HS-27A (cell line): ENCODE data around the gene CCDC102A.

Experiments used
- DNase-seq: peaks from one replicate; pipeline ENCODE4 v3.0.0-alpha.2; 2012; ENCODE audit warnings: low read depth, missing footprints

CCDC102A gene

DNA sequence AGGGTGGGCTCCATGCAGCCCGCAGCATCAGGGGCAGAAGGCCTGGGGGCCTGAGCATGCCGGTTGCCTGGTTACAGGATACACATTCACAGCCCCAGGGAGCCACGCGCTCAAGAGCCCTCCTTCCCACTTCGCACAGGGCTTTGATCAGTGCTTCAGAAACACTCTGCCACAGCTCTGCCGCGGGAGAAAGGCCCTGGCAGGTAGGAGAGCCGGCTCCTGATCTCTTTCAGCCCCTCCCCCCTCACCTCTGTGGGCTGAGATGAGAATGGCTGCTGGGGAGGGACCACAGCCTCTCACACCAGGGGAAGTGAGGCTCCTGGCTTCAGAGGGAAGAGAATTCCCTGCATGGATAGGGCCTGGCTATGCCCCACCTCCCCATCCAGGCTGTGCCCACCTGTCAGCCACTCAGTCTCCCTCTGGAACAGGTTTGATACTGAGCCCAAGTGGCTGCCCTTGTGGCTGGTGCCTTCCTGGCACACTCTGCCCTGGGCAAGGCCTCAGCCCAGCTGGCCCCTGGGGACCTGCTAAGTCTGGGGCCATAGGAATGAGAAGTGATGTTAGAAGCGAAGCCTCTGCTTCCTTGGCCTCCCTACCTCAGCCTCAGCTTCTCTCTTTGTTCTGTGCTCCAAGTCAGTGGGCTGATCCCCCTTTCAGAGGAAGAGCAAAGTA lies 58.7 kb downstream of the CCDC102A start:
- DNase-seq, result no peak

DNA sequence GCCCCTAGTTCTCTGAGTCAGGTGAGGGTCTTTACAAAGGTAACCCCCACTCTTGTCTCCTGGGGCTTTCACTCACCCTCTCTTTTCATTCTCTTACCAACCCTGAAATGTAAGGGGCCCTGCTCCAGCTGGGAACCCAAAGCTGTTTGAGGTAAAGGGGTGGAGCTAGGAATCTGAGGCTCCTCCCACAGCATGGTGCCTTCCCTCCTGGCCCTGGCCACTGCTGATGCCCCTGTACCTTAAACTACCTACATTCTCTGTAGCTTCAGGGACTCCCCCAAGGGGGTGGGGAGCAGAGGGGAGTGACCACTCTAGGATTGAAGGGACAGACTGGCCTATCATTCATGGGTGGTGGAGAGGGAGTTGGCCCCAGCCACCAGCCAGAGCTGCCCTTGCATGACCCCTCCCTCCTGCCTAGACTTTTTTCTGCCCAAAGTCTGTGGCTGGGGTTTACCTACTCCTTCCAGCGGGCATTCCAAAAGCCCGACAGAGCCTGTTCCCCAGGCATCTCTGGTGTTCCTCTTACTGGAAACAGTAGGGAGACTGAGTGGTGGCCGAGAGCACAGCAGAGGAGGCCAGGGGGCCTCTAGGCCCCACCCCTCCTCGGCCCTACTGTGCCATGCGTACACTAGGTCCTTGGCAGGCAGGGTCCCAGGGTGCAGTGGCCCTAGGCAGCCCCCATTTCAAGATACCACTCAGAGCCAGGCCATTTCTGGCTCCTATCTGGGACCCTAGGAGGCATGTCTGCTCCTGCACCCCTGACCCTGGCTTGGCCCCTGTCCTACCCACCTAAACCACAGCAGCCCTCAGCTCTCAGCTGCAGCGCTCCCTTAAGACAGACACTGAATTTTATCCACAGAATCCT lies 59.6 kb downstream of the CCDC102A start:
- no peak for DNase-seq

GRCh38 chr16:57475711-57476339 lies 60.5 kb downstream of the CCDC102A start:
- no peak for DNase-seq

GRCh38 chr16:57474671-57475661 lies 61.4 kb downstream of the CCDC102A start:
- no peak for DNase-seq

DNA sequence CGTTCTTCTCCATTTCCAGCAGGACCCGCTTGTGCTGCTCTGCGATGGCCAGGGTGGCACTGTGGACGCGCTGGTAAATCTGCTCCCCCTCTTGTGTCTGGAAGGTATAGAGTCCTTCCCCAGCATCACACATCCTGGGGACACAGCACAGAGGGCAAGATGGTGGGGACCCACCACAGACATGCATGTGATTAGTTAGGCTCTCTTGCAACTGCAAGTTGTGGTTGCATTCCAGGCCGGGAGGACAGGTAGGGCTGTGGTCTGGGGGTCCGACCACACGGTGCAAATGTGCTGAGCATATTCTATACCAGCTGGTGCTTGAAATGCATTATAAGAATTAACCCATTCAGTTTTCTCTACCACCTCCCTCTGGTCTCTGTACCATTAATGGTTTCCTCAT lies 62.5 kb downstream of the CCDC102A start:
- no peak for DNase-seq

DNA sequence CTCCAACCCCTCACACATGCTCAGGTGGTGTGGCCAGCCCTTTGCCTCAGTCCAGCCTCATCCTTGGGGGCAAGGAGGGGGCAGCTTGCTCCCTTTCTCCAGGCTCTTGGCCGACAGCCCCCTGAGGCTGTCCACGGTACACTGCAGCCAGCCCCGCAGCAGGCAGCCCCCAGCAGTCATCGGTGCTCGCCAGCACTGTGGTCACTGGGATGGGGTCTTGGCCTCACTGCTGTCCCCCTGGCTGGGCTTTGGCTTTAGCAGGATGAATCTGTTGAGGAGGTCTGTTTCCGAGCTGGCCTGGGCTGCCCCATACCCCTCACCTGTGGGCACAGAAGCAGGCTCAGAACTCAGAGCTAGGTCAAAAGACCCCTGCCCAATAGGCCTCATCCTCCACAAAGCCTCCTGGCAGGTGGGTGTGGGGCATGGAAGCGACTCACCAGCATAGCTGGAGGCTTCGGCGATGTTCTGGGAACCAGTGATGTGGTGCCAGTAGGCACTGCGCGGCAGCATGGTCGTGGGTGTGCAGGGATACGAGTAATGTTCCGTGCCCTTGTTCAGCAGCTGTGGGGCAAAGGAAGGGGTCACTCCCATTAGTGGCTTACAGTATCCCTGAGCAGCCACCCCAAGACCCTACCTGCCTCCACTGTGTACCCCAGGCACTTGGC lies 63.1 kb downstream of the CCDC102A start:
- no peak for DNase-seq

GRCh38 chr16:57472665-57473060 lies 63.7 kb downstream of the CCDC102A start:
- DNase-seq, result no peak

GRCh38 chr16:57471852-57472664 lies 64.3 kb downstream of the CCDC102A start:
- DNase-seq, result no peak

GRCh38 chr16:57471209-57471608 lies 65.2 kb downstream of the CCDC102A start:
- DNase-seq, result no peak

DNA sequence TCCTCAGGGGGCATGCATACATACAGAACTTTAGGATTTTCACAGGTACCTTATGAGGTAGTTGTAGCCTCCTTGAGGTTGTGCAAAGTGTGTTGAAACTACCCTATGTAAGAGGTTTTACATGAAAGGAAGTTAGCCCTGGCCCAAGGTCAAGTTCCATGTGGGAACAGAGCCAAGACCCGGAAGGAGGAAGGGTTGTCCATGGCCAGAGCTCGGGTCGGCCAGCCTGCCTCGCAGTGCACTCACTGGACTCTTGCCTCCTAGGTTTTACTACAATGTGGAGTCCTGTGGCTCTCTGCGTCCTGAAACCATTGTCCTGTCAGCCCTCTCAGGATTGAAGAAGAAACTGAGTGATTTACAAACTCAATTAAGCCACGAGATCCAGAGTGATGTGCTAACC lies 65.7 kb downstream of the CCDC102A start:
- DNase-seq, result no peak

- DNase-seq, result no peak
These were observed 66.4 kb downstream of the CCDC102A start for GRCh38 chr16:57469917-57470470.

GRCh38 chr16:57469046-57469445 lies 67.3 kb downstream of the CCDC102A start:
- no peak for DNase-seq

DNA sequence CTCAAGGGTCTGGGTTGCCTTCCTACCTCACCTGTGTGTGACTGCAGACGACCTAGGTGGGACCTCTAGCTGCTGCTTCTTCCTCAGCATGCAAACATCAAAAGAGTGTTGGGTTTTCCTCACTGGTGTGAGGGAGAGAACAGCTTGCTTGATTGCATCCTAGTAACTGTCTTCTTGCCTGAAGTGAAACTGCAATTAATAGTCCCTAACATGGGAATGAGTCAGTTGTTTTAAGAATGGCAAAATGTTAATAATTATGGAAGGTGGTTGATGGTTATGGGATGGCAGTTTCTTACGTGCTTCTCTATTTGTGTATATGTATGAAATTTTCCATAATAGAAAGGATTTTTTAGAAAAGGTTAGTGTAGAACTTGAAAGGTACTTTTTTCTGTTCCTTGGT lies 68.0 kb downstream of the CCDC102A start:
- no peak for DNase-seq

DNA sequence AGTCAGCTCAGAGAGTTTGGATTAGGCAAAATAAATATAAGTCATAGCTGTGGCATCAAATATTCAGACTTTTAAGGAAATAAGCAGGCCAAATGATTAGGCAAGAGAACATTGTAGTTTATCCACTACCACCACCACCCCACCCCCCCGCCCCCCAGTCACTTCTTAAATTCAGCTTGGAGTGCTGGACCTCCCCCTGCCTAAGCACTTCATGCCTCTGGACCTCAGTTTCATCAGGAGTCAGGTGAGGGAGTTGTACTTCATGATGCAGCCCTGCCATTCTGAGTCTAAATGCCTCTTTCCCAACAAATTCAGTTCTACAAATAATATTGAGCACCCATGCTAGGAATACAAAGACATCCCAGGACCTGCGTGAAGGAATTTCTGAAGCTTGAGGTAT lies 71.8 kb downstream of the CCDC102A start:
- no peak for DNase-seq

DNA sequence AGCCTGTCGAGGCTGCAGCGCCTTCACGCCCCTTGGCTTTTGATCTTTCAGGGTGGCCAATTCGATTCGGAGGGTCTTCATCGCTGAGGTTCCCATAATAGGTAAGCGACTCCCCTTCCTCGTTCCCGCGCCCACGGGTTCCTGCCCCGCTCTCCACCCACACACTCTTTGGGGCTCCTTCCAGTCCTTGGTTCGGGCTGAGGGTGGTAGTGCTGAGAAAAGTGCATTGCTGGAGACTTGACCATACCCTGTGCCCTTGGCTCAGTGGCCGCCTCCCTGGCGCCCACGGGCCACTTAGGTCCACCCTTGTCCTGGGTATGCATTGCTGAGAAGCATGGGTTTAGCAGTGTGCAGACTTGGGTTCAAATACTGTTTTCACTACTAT lies 73.4 kb downstream of the CCDC102A start:
- no peak for DNase-seq

DNA sequence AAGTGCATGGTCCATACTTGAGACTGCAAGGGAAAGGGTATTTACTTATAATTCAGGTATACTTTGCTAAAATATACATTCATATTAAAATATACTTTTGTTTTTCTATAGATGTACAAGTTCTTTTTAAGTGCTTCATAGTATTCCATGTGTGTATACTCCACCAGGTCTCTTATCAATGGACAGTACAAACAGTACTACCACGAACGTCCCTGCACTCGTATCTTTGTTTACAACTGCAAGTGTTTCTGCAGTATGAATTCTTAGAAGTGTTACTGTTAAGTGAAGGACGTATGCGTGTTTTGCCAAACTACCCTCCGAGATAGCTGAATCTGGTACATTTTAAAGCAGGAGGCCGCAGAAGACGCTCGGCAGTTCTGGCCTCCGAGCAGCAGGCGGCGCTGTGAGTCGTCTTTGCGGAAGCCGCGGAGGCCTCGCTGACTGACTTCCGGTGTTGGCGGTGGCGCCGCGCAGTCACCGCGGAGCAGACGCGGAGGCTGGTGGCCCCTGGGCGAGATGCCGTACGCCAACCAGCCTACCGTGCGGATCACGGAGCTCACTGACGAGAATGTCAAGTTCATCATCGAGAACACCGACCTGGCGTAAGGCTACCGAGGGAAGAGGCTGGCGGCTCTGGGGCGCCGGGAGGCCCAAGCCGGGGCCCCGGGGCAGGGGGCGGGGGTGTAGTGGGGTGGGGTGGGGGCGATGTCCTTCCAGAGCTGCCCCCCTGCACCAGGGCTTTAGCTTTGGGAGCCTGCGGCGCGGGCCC lies 74.0 kb downstream of the CCDC102A start, which contains the start of gene POLR2C:
Gene POLR2C (plus strand): TSS at position 471 of the 769 bp plus-strand sequence. CDS start 46 bp downstream, at position 517.
- peak; percentile 60 for DNase-seq
